GM12891 (cell line): ENCODE measurements around the gene SURF4. TPM values are rescaled to one million over a fixed set of nuclear protein-coding genes. Genes with fewer than 3 reads are reported as not detected.

Experiments
- DNase-seq: peaks from one replicate; pipeline ENCODE4 v3.0.0; 2011; ENCODE audit warnings: low spot score; ENCODE audit not compliant: insufficient read length
- FAIRE-seq: peaks from 2 replicates; lab custom pipeline; 2011; peaks lifted over from hg19 to GRCh38; lab: Jason Lieb, UNC
- PAX5 ChIP-seq: IDR thresholded peaks from 2 replicates; pipeline ENCODE4 v1.6.1; 2011; ENCODE audit warnings: low read length, moderate library complexity, mild to moderate bottlenecking; ENCODE audit not compliant: insufficient read depth, severe bottlenecking
- POLR2A ChIP-seq: IDR thresholded peaks from 2 replicates; pipeline ENCODE4 v1.6.1; 2011; ENCODE audit warnings: low read depth, low read length, control low read depth
- POLR2AphosphoS5 ChIP-seq: IDR thresholded peaks from 2 replicates; pipeline ENCODE4 v1.6.1; 2011; ENCODE audit warnings: low read depth, low read length, control low read depth
- POU2F2 ChIP-seq: IDR thresholded peaks from 2 replicates; pipeline ENCODE4 v1.6.1; 2011; ENCODE audit warnings: low read depth, mild to moderate bottlenecking, control low read depth, low read length, moderate library complexity
- SPI1 ChIP-seq: IDR thresholded peaks from 2 replicates; pipeline ENCODE4 v1.6.1; 2011; ENCODE audit warnings: low read depth, low read length, control low read depth
- TAF1 ChIP-seq: IDR thresholded peaks from 2 replicates; pipeline ENCODE4 v1.6.1; 2011; ENCODE audit warnings: low read depth, low read length, control low read depth
- polyA plus RNA-seq: library from polyadenylated mRNA; unstranded; fragments of >200 nt; gene quantifications from one replicate; pipeline ENCODE4 v1.2.1, GENCODE V29; 2012; ENCODE audit warnings: low read depth, missing spikeins, inconsistent platforms; ENCODE audit not compliant: missing spikeins

SURF4 gene
- 64.3 TPM for polyA plus RNA-seq

GRCh38 chr9:133375724-133376654 lies at the start of gene SURF4, which contains the start of gene STKLD1:
Gene SURF4 (minus strand): TSS chr9:133376060. CDS start chr9:133375969, 91 bp downstream.
Gene STKLD1 (plus strand): TSS chr9:133376366. CDS start chr9:133376474, 108 bp downstream.
- FAIRE-seq = peak; percentile 96
- TF ChIP-seq POLR2A = peak; percentile 79; the same call in 1 of the 2 replicates
- peak; percentile 46; the same call in 1 of the 2 replicates for TF ChIP-seq POU2F2
- TF ChIP-seq POLR2AphosphoS5 = peak; percentile 67
- no peak for TF ChIP-seq PAX5
- 0 out of 2 replicates have a peak, but pooled peaks have one; percentile 19 for TF ChIP-seq SPI1
- peak; percentile 80 for TF ChIP-seq TAF1
- DNase-seq = peak; percentile 100

- TF ChIP-seq POLR2A = no peak
- no peak for TF ChIP-seq POU2F2
- no peak for TF ChIP-seq SPI1
- TF ChIP-seq POLR2AphosphoS5 = no peak
- TF ChIP-seq PAX5 = no peak
- TF ChIP-seq TAF1 = no peak
- no peak for DNase-seq
- FAIRE-seq = no peak
These were observed 49.3 kb upstream of the SURF4 start for GRCh38 chr9:133425049-133425632.

GRCh38 chr9:133424187-133424586 lies 48.3 kb upstream of the SURF4 start:
- TF ChIP-seq POLR2AphosphoS5 (no peak), TAF1 (no peak), POU2F2 (no peak), POLR2A (no peak), SPI1 (no peak), PAX5 (no peak)
- no peak for FAIRE-seq
- DNase-seq = no peak

GRCh38 chr9:133423216-133423615 lies 47.4 kb upstream of the SURF4 start:
- TF ChIP-seq PAX5 (no peak), SPI1 (no peak), POLR2AphosphoS5 (no peak), TAF1 (no peak), POU2F2 (no peak), POLR2A (no peak)
- no peak for FAIRE-seq

GRCh38 chr9:133421615-133422542 lies 46.0 kb upstream of the SURF4 start, which contains the start of gene ADAMTS13:
Gene ADAMTS13 (plus strand): TSS chr9:133422367. CDS start chr9:133422444, 77 bp downstream.
- FAIRE-seq = peak; percentile 33
- no peak for TF ChIP-seq POLR2AphosphoS5
- TF ChIP-seq SPI1 = 0 out of 2 replicates have a peak, but pooled peaks have one; percentile 1
- no peak for DNase-seq

More at GRCh38 chr9:133423216-133423615, 47.4 kb upstream of the SURF4 start:
- no peak for DNase-seq

- no peak for DNase-seq
- peak; percentile 84 for FAIRE-seq
- TF ChIP-seq SPI1 (peak; percentile 74), PAX5 (peak; percentile 32), POLR2AphosphoS5 (no peak), POLR2A (peak; percentile 36; the same call in 1 of the 2 replicates), POU2F2 (peak; percentile 97), TAF1 (no peak)
These were observed 44.5 kb upstream of the SURF4 start for GRCh38 chr9:133420392-133420827.

- FAIRE-seq (no peak), DNase-seq (no peak)
- TF ChIP-seq POLR2A (no peak), PAX5 (no peak), POLR2AphosphoS5 (no peak)
These were observed 43.1 kb upstream of the SURF4 start for GRCh38 chr9:133419005-133419404.

- TF ChIP-seq POLR2A = peak; percentile 63
- TF ChIP-seq TAF1 = peak; percentile 85
- TF ChIP-seq POLR2AphosphoS5 = peak; percentile 60; the same call in 1 of the 2 replicates
- peak; percentile 65; the same call in 1 of the 2 replicates for TF ChIP-seq POU2F2
- TF ChIP-seq SPI1 = no peak
- TF ChIP-seq PAX5 = no peak
- FAIRE-seq (peak; percentile 82), DNase-seq (peak; percentile 83)
These were observed 41.9 kb upstream of the SURF4 start, which contains the start of gene REXO4 for GRCh38 chr9:133417541-133418461. Gene REXO4 (minus strand): TSS chr9:133418010. CDS start chr9:133417844, 166 bp downstream.
